ENCODE data around the gene PRKG1.

Gene PRKG1

GRCh38 chr10:51144161-51144781 is 70.0 kb downstream of the PRKG1 start:
- Histone ChIP-seq H4K20me1 (ENCODE audit: insufficient read depth, low read length, poor library complexity, severe bottlenecking) (no peaks in the 10 kb centered on the region), H3K4me1 (ENCODE audit: insufficient read depth, low read length, poor library complexity, severe bottlenecking) (no peaks in the 10 kb centered on the region), H3K36me3 (ENCODE audit: insufficient read depth, low read length) (no peaks in the 10 kb centered on the region), H3K27me3 (ENCODE audit: insufficient read depth, low read length, poor library complexity, severe bottlenecking) (no peaks in the 10 kb centered on the region), H3F3A (ENCODE audit: low read depth) (no peaks in the 10 kb centered on the region), H3K9me2 (replicated peaks; ENCODE audit: low read depth, low read length) (no peaks in the 10 kb centered on the region), H3K4me3 (ENCODE audit: low read length, poor library complexity, severe bottlenecking) (no peak overlapping the region), H3K4me2 (ENCODE audit: low read depth, low read length, poor library complexity, severe bottlenecking) (no peak overlapping the region), H3K9ac (ENCODE audit: low read depth, low read length, poor library complexity, severe bottlenecking) (no peak overlapping the region), H3K9me3 (ENCODE audit: insufficient read depth, low read depth, low read length) (no peaks in the 10 kb centered on the region), H2AFZ (ENCODE audit: low read length) (no peak overlapping the region), H3K79me2 (ENCODE audit: insufficient read depth, low read length) (no peaks in the 10 kb centered on the region)
- no peak for TF ChIP-seq EZH2phosphoT487 (IDR thresholded peaks at IDR 0.05; ENCODE audit: borderline replicate concordance)
- TF ChIP-seq CTCF (conservative IDR thresholded peaks at IDR 0.05; ENCODE audit: low read length), result no peak

DNA sequence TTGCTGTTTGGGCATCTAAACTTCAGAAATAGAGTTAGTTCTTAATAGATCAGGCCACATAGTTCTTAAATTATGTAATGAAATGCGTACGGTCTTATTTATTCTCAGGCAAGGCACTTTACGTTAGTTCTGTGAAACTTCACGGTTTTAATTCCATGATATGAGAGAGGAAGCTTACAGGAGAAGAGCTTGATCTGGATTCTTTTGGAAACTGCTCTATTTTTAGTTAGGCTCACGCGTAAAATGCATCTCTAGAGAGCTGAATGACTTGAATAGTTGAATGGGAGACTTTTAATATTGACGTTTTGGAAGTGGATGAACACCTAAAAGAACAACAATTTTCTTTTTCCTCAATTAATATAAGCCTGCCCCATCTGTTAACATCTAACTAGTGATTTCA is 71.1 kb downstream of the PRKG1 start:
- Histone ChIP-seq H3K9me2 (replicated peaks; ENCODE audit: low read depth, low read length) (no peaks in the 10 kb centered on the region), H3K27me3 (ENCODE audit: insufficient read depth, low read length, poor library complexity, severe bottlenecking) (no peaks in the 10 kb centered on the region), H4K20me1 (ENCODE audit: insufficient read depth, low read length, poor library complexity, severe bottlenecking) (no peaks in the 10 kb centered on the region), H3K9me3 (ENCODE audit: insufficient read depth, low read depth, low read length) (no peaks in the 10 kb centered on the region), H3K4me2 (ENCODE audit: low read depth, low read length, poor library complexity, severe bottlenecking) (no peak overlapping the region), H3K4me1 (ENCODE audit: insufficient read depth, low read length, poor library complexity, severe bottlenecking) (no peaks in the 10 kb centered on the region), H3K36me3 (ENCODE audit: insufficient read depth, low read length) (no peaks in the 10 kb centered on the region), H3K79me2 (ENCODE audit: insufficient read depth, low read length) (no peaks in the 10 kb centered on the region), H2AFZ (ENCODE audit: low read length) (no peak overlapping the region), H3K4me3 (ENCODE audit: low read length, poor library complexity, severe bottlenecking) (no peak overlapping the region), H3F3A (ENCODE audit: low read depth) (no peaks in the 10 kb centered on the region), H3K9ac (ENCODE audit: low read depth, low read length, poor library complexity, severe bottlenecking) (no peak overlapping the region)
- TF ChIP-seq CTCF (conservative IDR thresholded peaks at IDR 0.05; ENCODE audit: low read length), result no peak
- TF ChIP-seq EZH2phosphoT487 (IDR thresholded peaks at IDR 0.05; ENCODE audit: borderline replicate concordance), result no peak

GRCh38 chr10:51147644-51148399 is 73.5 kb downstream of the PRKG1 start:
- Histone ChIP-seq H3K4me1 (ENCODE audit: insufficient read depth, low read length, poor library complexity, severe bottlenecking) (no peaks in the 10 kb centered on the region), H3K36me3 (ENCODE audit: insufficient read depth, low read length) (no peaks in the 10 kb centered on the region), H3K9me2 (replicated peaks; ENCODE audit: low read depth, low read length) (no peaks in the 10 kb centered on the region), H3K79me2 (ENCODE audit: insufficient read depth, low read length) (no peaks in the 10 kb centered on the region), H3F3A (ENCODE audit: low read depth) (no peaks in the 10 kb centered on the region), H3K9me3 (ENCODE audit: insufficient read depth, low read depth, low read length) (no peaks in the 10 kb centered on the region), H3K4me3 (ENCODE audit: low read length, poor library complexity, severe bottlenecking) (no peak overlapping the region), H3K27me3 (ENCODE audit: insufficient read depth, low read length, poor library complexity, severe bottlenecking) (no peaks in the 10 kb centered on the region), H3K9ac (ENCODE audit: low read depth, low read length, poor library complexity, severe bottlenecking) (no peak overlapping the region), H2AFZ (ENCODE audit: low read length) (no peak overlapping the region), H3K4me2 (ENCODE audit: low read depth, low read length, poor library complexity, severe bottlenecking) (no peak overlapping the region), H4K20me1 (ENCODE audit: insufficient read depth, low read length, poor library complexity, severe bottlenecking) (no peaks in the 10 kb centered on the region)
- no peak for TF ChIP-seq EZH2phosphoT487 (IDR thresholded peaks at IDR 0.05; ENCODE audit: borderline replicate concordance)
- TF ChIP-seq CTCF (conservative IDR thresholded peaks at IDR 0.05; ENCODE audit: low read length), result no peak

Data from Loucy (cell line).